ENCODE measurements around the gene ERN1. TPM values are rescaled to one million over a fixed set of nuclear protein-coding genes. Genes with fewer than 3 reads are reported as not detected.

The ERN1 gene
- total RNA-seq, 1 donor from 2014 or later: 17.8 TPM

- no peak for DNase-seq (ENCODE audit: low spot score)
Measured at GRCh38 chr17:64084940-64085649, 44.8 kb downstream of the ERN1 start.

GRCh38 chr17:64084086-64084939 is 45.6 kb downstream of the ERN1 start:
- DNase-seq (ENCODE audit: low spot score): no peak

- no peak for DNase-seq (ENCODE audit: low spot score)
Measured at GRCh38 chr17:64083563-64084085, 46.3 kb downstream of the ERN1 start.

DNA sequence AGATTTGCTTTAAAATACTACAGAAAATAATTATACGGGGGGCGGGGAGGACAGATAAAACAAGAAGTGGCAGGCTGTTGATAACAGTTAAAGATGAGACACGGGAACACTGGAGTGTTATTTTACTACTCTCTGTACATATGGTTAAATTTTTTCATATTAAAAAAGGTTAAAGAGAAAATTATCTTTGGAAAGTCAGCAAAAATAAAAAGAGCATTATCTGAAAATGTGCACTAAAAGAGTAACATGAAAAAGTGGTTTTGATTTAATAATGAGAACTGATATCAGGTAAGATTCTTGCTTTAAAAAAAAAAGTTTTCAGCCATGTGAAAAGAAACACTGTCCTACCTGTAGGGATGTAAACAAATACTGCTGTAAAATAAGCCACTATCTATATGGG is 46.9 kb downstream of the ERN1 start:
- DNase-seq (ENCODE audit: low spot score): no peak

DNA sequence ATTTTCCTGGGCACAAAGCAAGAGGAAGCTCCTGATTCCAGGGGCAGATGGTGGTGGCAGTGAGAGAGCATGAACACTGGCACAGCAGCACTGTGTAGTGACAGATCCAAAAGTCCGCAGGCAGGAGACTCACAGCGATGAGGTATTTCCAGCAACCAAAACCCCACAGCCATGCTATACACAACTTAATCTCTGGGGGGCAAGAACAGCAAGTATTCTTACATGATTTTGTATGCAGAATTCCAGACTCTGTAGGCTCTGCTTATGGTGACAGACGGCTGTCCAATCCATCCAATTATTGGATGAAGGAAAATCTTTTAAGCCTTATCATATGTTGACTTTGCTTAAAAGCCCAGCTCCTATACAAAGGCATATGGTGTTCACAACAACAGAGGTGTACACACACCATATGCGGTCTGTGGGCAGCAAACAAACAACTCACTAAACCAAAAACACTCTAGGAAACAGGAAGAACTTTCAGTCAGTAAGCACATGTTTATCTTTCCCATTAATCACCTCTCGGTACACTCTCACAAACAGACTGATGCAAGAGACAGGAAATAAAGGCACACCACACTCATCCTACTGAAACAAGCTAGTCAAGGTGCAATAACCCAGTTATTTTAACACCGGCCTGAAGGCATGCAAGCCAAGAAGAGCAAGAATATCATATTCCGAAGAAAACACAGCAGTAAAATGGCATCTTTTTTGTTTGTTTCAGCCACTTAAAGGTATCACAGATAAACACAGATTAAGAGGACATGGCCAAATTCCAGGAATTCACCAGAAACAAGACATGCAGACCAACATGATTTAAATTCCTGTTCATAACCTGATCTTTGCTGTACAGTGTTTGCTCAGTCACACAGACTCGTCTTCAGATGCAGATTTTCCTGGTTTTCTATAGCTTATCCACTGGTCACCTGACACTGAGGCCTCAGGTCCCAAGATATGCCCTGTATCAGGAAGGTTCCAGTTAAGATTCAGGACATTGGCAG is 47.8 kb downstream of the ERN1 start:
- peak; percentile 27 for DNase-seq (ENCODE audit: low spot score)

- DNase-seq (ENCODE audit: low spot score): no peak
Measured at GRCh38 chr17:64080174-64080618, 49.7 kb downstream of the ERN1 start.

GRCh38 chr17:64077379-64077778 is 52.6 kb downstream of the ERN1 start:
- DNase-seq (ENCODE audit: low spot score): peak; percentile 42

DNA sequence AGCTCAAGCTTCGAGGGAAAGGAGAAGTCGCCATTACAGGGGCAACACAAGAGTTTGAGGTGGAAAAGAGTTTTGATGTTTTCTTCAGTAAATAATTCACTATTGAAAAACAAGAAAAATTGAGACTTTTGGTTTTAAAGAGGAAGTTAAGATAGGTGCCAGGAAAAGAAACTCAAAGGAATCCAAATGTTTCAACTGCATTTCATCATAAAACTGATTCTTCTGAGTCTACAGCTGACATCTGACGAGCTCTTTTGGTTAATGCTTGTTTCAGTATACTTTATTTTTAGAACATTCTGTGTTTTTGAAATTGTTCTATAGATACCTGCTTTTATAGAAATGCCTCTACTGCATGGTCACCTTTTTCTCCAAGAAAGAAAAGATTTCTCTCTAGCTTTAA is 54.0 kb downstream of the ERN1 start:
- DNase-seq (ENCODE audit: low spot score): no peak

- DNase-seq (ENCODE audit: low spot score): no peak
Measured at GRCh38 chr17:64074704-64075426, 55.1 kb downstream of the ERN1 start.

- DNase-seq (ENCODE audit: low spot score): no peak
Measured at GRCh38 chr17:64073771-64074703, 55.9 kb downstream of the ERN1 start.

GRCh38 chr17:64071111-64071510 is 58.8 kb downstream of the ERN1 start:
- no peak for DNase-seq (ENCODE audit: low spot score)

DNA sequence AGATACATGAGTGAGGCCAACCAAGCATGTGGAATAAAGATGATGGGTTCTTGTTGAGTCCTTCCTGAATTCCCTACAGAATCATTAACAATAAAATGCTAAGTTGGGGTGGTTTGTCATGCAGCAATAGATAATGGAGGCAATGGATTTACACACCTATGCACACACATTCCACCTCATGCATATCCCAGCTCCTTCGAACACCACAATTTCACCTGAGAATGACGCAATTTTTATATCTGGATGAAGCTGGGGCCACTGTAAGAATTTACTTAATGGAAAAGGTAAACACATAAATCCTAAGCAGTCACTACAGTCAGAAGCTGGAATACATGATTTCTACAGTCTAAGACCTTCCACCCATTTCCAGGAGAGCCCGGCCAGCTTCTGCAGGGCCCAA is 59.7 kb downstream of the ERN1 start:
- no peak for DNase-seq (ENCODE audit: low spot score)

GRCh38 chr17:64069143-64069542 is 60.8 kb downstream of the ERN1 start:
- no peak for DNase-seq (ENCODE audit: low spot score)

- no peak for DNase-seq (ENCODE audit: low spot score)
Measured at GRCh38 chr17:64067657-64068056, 62.3 kb downstream of the ERN1 start.

GRCh38 chr17:64066716-64067115 is 63.2 kb downstream of the ERN1 start:
- DNase-seq (ENCODE audit: low spot score): no peak

DNA sequence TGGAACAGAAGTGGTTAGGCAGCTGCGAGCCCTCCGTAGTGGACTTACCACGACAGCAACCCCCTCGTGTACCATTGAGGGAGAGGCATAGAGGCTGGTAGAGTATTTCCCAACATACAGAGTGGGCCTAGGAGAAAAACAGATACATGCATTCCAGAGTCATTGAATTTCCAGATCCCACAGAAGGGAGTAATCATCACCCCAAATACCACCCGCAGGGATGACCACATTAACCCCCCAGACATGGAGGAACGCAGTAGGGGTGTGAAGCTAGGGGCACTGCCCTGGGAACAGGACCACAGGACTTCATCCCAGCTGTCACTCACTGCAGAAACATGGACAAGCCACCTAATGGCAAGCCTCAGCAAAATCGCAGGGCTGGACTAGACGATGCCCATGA is 64.8 kb downstream of the ERN1 start:
- no peak for DNase-seq (ENCODE audit: low spot score)

DNA sequence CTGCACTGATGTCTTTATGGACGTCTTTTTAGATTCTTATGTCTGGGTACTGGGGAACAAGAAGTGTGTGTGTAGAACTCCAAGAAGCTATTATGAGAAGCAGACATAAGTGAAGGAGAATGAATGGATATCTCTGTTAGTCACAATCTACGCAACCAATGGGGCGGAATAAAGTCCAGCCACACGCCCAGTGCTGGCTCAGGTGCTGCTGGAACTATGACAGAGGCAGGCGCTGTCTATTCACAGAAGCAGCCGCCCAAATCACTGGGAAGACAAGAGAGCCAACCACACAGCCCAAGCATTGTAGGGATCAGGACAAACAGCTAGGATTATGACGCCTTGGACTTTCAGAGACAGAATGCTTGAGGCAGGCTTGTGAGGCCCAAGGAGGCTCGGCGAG is 65.6 kb downstream of the ERN1 start:
- DNase-seq (ENCODE audit: low spot score): no peak

DNA sequence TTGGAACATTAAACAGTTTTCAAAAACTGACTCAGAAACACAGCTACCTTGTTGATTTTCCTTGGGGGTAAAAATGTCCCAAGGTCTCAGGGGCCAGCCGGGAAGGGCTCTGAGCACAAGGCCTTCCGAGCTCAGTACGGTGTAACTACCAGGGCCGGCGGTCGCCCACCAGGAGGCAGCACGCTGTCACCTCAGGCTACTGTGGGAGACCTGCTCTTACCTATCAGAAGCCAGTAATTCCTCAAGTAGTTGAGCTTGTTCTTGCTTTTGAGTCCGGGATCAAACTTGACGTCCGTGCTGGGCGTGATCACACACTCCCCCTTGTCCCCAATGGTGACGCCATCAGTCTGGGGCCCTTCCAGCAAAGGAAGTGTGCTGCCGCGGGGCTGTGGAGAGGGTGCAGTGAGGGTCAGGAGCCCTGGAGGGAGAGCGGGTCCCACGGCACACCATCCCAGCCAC is 66.1 kb downstream of the ERN1 start:
- peak; percentile 54 for DNase-seq (ENCODE audit: low spot score)

- DNase-seq (ENCODE audit: low spot score): no peak
Measured at GRCh38 chr17:64063088-64063487, 66.9 kb downstream of the ERN1 start.

All from umbilical cord (tissue), 2 donors.